Measurements from ENCODE around the gene KLHL26.

DNA sequence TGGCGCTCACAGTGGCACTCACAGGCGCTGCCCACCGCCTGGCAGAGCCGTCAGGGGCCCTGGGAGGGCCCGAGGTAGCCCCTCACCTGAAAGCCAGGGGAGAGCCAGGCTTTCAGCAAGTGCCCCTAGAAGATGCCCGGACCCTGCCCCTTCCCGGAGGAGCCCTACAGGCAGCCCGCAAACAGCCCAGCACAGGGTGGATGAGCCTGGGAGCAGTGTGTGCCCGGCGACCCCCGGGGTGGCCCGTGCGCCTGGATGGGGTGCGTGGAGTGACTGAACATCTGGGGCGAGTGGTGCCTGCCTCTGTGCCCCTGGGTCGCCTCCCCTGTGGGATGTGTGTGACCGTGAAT lies 31.7 kb upstream of the KLHL26 start:
- TF ChIP-seq ZBTB17 (tag by site-specific recombination; IDR thresholded peaks at IDR 0.05) (no peak), ZNF140 (tag by site-specific recombination; IDR thresholded peaks at IDR 0.05) (no peak), HOXC10 (CRISPR knock-in tag; IDR thresholded peaks at IDR 0.05) (no peak), ZNF777 (tag by site-specific recombination; IDR thresholded peaks at IDR 0.05; ENCODE audit: borderline replicate concordance) (no peak), ZNF660 (tag by site-specific recombination; IDR thresholded peaks at IDR 0.05) (no peak), ZNF274 (IDR thresholded peaks at IDR 0.05; ENCODE audit: low read length) (no peak), ZNF274 (tag by site-specific recombination; IDR thresholded peaks at IDR 0.05; ENCODE audit: borderline replicate concordance) (no peak), ZNF211 (tag by site-specific recombination; IDR thresholded peaks at IDR 0.05; ENCODE audit: low read depth) (no peak)
- TF ChIP-seq, protein P1, sequence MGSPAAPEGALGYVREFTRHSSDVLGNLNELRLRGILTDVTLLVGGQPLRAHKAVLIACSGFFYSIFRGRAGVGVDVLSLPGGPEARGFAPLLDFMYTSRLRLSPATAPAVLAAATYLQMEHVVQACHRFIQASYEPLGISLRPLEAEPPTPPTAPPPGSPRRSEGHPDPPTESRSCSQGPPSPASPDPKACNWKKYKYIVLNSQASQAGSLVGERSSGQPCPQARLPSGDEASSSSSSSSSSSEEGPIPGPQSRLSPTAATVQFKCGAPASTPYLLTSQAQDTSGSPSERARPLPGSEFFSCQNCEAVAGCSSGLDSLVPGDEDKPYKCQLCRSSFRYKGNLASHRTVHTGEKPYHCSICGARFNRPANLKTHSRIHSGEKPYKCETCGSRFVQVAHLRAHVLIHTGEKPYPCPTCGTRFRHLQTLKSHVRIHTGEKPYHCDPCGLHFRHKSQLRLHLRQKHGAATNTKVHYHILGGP (tag by site-specific recombination; IDR thresholded peaks at IDR 0.05) = no peak
- TF ChIP-seq, protein P2, sequence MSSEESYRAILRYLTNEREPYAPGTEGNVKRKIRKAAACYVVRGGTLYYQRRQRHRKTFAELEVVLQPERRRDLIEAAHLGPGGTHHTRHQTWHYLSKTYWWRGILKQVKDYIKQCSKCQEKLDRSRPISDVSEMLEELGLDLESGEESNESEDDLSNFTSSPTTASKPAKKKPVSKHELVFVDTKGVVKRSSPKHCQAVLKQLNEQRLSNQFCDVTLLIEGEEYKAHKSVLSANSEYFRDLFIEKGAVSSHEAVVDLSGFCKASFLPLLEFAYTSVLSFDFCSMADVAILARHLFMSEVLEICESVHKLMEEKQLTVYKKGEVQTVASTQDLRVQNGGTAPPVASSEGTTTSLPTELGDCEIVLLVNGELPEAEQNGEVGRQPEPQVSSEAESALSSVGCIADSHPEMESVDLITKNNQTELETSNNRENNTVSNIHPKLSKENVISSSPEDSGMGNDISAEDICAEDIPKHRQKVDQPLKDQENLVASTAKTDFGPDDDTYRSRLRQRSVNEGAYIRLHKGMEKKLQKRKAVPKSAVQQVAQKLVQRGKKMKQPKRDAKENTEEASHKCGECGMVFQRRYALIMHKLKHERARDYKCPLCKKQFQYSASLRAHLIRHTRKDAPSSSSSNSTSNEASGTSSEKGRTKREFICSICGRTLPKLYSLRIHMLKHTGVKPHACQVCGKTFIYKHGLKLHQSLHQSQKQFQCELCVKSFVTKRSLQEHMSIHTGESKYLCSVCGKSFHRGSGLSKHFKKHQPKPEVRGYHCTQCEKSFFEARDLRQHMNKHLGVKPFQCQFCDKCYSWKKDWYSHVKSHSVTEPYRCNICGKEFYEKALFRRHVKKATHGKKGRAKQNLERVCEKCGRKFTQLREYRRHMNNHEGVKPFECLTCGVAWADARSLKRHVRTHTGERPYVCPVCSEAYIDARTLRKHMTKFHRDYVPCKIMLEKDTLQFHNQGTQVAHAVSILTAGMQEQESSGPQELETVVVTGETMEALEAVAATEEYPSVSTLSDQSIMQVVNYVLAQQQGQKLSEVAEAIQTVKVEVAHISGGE (tag by site-specific recombination; conservative IDR thresholded peaks at IDR 0.05; ENCODE audit: low read depth) = no peak
- TF ChIP-seq, protein P3, sequence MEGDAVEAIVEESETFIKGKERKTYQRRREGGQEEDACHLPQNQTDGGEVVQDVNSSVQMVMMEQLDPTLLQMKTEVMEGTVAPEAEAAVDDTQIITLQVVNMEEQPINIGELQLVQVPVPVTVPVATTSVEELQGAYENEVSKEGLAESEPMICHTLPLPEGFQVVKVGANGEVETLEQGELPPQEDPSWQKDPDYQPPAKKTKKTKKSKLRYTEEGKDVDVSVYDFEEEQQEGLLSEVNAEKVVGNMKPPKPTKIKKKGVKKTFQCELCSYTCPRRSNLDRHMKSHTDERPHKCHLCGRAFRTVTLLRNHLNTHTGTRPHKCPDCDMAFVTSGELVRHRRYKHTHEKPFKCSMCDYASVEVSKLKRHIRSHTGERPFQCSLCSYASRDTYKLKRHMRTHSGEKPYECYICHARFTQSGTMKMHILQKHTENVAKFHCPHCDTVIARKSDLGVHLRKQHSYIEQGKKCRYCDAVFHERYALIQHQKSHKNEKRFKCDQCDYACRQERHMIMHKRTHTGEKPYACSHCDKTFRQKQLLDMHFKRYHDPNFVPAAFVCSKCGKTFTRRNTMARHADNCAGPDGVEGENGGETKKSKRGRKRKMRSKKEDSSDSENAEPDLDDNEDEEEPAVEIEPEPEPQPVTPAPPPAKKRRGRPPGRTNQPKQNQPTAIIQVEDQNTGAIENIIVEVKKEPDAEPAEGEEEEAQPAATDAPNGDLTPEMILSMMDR (tag by site-specific recombination; IDR thresholded peaks at IDR 0.05) = no peak
- TF ChIP-seq, protein P4, sequence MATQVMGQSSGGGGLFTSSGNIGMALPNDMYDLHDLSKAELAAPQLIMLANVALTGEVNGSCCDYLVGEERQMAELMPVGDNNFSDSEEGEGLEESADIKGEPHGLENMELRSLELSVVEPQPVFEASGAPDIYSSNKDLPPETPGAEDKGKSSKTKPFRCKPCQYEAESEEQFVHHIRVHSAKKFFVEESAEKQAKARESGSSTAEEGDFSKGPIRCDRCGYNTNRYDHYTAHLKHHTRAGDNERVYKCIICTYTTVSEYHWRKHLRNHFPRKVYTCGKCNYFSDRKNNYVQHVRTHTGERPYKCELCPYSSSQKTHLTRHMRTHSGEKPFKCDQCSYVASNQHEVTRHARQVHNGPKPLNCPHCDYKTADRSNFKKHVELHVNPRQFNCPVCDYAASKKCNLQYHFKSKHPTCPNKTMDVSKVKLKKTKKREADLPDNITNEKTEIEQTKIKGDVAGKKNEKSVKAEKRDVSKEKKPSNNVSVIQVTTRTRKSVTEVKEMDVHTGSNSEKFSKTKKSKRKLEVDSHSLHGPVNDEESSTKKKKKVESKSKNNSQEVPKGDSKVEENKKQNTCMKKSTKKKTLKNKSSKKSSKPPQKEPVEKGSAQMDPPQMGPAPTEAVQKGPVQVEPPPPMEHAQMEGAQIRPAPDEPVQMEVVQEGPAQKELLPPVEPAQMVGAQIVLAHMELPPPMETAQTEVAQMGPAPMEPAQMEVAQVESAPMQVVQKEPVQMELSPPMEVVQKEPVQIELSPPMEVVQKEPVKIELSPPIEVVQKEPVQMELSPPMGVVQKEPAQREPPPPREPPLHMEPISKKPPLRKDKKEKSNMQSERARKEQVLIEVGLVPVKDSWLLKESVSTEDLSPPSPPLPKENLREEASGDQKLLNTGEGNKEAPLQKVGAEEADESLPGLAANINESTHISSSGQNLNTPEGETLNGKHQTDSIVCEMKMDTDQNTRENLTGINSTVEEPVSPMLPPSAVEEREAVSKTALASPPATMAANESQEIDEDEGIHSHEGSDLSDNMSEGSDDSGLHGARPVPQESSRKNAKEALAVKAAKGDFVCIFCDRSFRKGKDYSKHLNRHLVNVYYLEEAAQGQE (tag by site-specific recombination; IDR thresholded peaks at IDR 0.05) = no peak
- TF ChIP-seq, protein P5, sequence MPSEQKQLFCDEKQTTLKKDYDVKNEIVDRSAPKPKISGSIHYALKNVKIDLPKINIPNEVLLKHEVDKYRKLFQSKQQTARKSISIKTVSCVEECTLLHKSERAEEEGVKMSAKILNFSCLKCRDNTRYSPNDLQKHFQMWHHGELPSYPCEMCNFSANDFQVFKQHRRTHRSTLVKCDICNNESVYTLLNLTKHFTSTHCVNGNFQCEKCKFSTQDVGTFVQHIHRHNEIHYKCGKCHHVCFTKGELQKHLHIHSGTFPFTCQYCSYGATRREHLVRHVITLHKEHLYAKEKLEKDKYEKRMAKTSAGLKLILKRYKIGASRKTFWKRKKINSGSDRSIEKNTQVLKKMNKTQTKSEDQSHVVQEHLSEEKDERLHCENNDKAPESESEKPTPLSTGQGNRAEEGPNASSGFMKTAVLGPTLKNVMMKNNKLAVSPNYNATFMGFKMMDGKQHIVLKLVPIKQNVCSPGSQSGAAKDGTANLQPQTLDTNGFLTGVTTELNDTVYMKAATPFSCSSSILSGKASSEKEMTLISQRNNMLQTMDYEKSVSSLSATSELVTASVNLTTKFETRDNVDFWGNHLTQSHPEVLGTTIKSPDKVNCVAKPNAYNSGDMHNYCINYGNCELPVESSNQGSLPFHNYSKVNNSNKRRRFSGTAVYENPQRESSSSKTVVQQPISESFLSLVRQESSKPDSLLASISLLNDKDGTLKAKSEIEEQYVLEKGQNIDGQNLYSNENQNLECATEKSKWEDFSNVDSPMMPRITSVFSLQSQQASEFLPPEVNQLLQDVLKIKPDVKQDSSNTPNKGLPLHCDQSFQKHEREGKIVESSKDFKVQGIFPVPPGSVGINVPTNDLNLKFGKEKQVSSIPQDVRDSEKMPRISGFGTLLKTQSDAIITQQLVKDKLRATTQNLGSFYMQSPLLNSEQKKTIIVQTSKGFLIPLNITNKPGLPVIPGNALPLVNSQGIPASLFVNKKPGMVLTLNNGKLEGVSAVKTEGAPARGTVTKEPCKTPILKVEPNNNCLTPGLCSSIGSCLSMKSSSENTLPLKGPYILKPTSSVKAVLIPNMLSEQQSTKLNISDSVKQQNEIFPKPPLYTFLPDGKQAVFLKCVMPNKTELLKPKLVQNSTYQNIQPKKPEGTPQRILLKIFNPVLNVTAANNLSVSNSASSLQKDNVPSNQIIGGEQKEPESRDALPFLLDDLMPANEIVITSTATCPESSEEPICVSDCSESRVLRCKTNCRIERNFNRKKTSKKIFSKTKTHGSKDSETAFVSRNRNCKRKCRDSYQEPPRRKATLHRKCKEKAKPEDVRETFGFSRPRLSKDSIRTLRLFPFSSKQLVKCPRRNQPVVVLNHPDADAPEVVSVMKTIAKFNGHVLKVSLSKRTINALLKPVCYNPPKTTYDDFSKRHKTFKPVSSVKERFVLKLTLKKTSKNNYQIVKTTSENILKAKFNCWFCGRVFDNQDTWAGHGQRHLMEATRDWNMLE (tag by site-specific recombination; conservative IDR thresholded peaks at IDR 0.05; ENCODE audit: low read depth) = no peak

Data from HEK293 (cell line).